Measurements from ENCODE around the gene PPM1E. TPM values are rescaled to one million over a fixed set of nuclear protein-coding genes. Genes with fewer than 3 reads are reported as not detected.

The PPM1E gene
- total RNA-seq, 4 donors from 2014 or later, result 0.08 to 0.11 TPM; not detected in 2

GRCh38 chr17:58873926-58874325, 118.3 kb downstream of the PPM1E start:
- no peak overlapping the region for H3K27ac ChIP-seq
- no peak for DNase-seq (ENCODE audit: low spot score in 2 of 2)
- no peak for TF ChIP-seq POLR2AphosphoS5 (IDR thresholded peaks at IDR 0.05)
- TF ChIP-seq, protein P1, sequence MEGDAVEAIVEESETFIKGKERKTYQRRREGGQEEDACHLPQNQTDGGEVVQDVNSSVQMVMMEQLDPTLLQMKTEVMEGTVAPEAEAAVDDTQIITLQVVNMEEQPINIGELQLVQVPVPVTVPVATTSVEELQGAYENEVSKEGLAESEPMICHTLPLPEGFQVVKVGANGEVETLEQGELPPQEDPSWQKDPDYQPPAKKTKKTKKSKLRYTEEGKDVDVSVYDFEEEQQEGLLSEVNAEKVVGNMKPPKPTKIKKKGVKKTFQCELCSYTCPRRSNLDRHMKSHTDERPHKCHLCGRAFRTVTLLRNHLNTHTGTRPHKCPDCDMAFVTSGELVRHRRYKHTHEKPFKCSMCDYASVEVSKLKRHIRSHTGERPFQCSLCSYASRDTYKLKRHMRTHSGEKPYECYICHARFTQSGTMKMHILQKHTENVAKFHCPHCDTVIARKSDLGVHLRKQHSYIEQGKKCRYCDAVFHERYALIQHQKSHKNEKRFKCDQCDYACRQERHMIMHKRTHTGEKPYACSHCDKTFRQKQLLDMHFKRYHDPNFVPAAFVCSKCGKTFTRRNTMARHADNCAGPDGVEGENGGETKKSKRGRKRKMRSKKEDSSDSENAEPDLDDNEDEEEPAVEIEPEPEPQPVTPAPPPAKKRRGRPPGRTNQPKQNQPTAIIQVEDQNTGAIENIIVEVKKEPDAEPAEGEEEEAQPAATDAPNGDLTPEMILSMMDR (IDR thresholded peaks at IDR 0.05), result no peak
- no peak for TF ChIP-seq POLR2A (IDR thresholded peaks at IDR 0.05)
- no peak for TF ChIP-seq EP300 (IDR thresholded peaks at IDR 0.05)
- H3K4me3 ChIP-seq, result no peak overlapping the region
- H3K9me3 ChIP-seq, result no peaks in the 10 kb centered on the region
- no peaks in the 10 kb centered on the region for H3K36me3 ChIP-seq
- H3K4me1 ChIP-seq, result no peaks in the 10 kb centered on the region
- WGBS, result 76% methylated on average over 5 of the region's 5 CpGs
- no peaks in the 10 kb centered on the region for H3K27me3 ChIP-seq

- H3K36me3 ChIP-seq, result no peaks in the 10 kb centered on the region
- no peak overlapping the region for H3K4me3 ChIP-seq
- no peak for TF ChIP-seq POLR2A (IDR thresholded peaks at IDR 0.05)
- TF ChIP-seq EP300 (IDR thresholded peaks at IDR 0.05), result no peak
- H3K27me3 ChIP-seq, result no peaks in the 10 kb centered on the region
- H3K9me3 ChIP-seq, result no peaks in the 10 kb centered on the region
- no peak for DNase-seq (ENCODE audit: low spot score in 2 of 2)
- no peaks in the 10 kb centered on the region for H3K4me1 ChIP-seq
- no peak overlapping the region for H3K27ac ChIP-seq
Observed at GRCh38 chr17:58875261-58875660, 119.6 kb downstream of the PPM1E start.

GRCh38 chr17:58884161-58884560, 128.5 kb downstream of the PPM1E start:
- no peak for TF ChIP-seq POLR2AphosphoS5 (IDR thresholded peaks at IDR 0.05)
- TF ChIP-seq, protein P1 (IDR thresholded peaks at IDR 0.05), result no peak
- no peak for TF ChIP-seq EP300 (IDR thresholded peaks at IDR 0.05)
- TF ChIP-seq POLR2A (IDR thresholded peaks at IDR 0.05), result no peak
- no peaks in the 10 kb centered on the region for H3K9me3 ChIP-seq
- no peak overlapping the region for H3K27ac ChIP-seq
- H3K4me3 ChIP-seq, result no peak overlapping the region
- H3K4me1 ChIP-seq, result no peaks in the 10 kb centered on the region
- 65% methylated on average over 1 of the region's 1 CpG for WGBS
- DNase-seq (ENCODE audit: low spot score in 2 of 2), result no peak
- no peaks in the 10 kb centered on the region for H3K27me3 ChIP-seq
- H3K36me3 ChIP-seq, result no peaks in the 10 kb centered on the region

DNA sequence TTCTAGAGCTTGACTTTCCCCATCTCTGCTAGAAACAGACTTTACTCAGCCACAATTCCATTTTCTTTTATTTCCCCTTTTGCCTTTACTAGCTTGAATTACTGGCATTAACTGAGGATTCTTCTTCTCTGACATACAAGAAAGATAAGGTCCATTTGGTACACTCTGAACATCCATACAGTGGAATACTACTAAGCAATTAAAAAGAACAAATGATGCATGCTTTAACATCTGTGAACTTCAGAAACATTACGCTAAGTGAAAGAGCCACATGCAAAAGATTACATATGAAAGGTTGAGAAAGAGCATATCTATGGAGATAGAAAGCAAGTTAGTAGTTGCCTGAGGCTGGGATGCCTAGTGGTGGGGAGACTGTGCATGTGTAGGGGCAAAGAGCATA, 130.9 kb downstream of the PPM1E start:
- no peaks in the 10 kb centered on the region for H3K36me3 ChIP-seq
- no peak overlapping the region for H3K27ac ChIP-seq
- DNase-seq (ENCODE audit: low spot score in 2 of 2), result no peak
- H3K4me3 ChIP-seq, result no peak overlapping the region
- no peaks in the 10 kb centered on the region for H3K9me3 ChIP-seq
- H3K27me3 ChIP-seq, result no peaks in the 10 kb centered on the region
- no peaks in the 10 kb centered on the region for H3K4me1 ChIP-seq
- TF ChIP-seq EP300 (IDR thresholded peaks at IDR 0.05) (no peak), POLR2AphosphoS5 (IDR thresholded peaks at IDR 0.05) (no peak), POLR2A (IDR thresholded peaks at IDR 0.05) (no peak)
- TF ChIP-seq, protein P1 (IDR thresholded peaks at IDR 0.05), result no peak
- WGBS, result 90% methylated on average over 1 of the region's 1 CpG

DNA sequence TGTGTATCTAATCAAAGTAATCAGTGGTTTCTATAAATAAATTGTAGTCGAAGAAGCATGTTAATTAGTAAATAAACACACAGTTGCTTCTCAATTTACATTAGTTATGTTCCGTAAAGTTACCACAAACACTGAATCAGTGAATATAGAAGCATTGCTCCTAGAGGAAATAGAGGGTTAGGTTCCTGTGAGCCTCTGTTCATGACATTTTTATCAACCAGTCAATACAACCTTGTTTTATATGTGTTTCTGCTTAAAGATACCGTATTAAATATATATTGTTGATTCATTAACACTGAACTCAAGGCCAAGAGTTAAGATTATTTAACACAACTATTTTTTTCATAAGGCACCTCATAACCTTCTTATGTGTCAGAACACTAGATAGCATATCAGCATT, 134.3 kb downstream of the PPM1E start:
- Histone ChIP-seq H3K27ac (no peak overlapping the region), H3K4me1 (no peaks in the 10 kb centered on the region), H3K4me3 (no peak overlapping the region), H3K36me3 (no peaks in the 10 kb centered on the region), H3K9me3 (no peaks in the 10 kb centered on the region), H3K27me3 (no peaks in the 10 kb centered on the region)
- no peak for DNase-seq (ENCODE audit: low spot score in 2 of 2)
- 90% methylated on average over 3 of the region's 3 CpGs for WGBS
- TF ChIP-seq, protein P1 (IDR thresholded peaks at IDR 0.05), result no peak
- TF ChIP-seq POLR2A (IDR thresholded peaks at IDR 0.05) (no peak), EP300 (IDR thresholded peaks at IDR 0.05) (no peak), POLR2AphosphoS5 (IDR thresholded peaks at IDR 0.05) (no peak)

- Histone ChIP-seq H3K9me3 (peaks cover 5% of the 10 kb centered on the region), H3K36me3 (no peaks in the 10 kb centered on the region), H3K4me1 (no peaks in the 10 kb centered on the region), H3K4me3 (no peak overlapping the region), H3K27ac (no peak overlapping the region), H3K27me3 (no peaks in the 10 kb centered on the region)
- TF ChIP-seq POLR2AphosphoS5 (IDR thresholded peaks at IDR 0.05) (no peak), EP300 (IDR thresholded peaks at IDR 0.05) (no peak), POLR2A (IDR thresholded peaks at IDR 0.05) (no peak)
- TF ChIP-seq, protein P1 (IDR thresholded peaks at IDR 0.05), result no peak
- WGBS, result 88% methylated on average over 5 of the region's 5 CpGs
- no peak for DNase-seq (ENCODE audit: low spot score in 2 of 2)
Observed at GRCh38 chr17:58899191-58899590, 143.5 kb downstream of the PPM1E start.

Data from suprapubic skin (tissue), 4 donors.